AG08395 (cell line): ENCODE data around the gene ST3GAL5.
"Not testable (repeated sequence)": the region's sequence is repeated elsewhere in the genome, so short reads cannot be mapped to it uniquely, and the experiment has no call there.

Experiments used
- DNase-seq: peaks from one replicate; pipeline ENCODE4 v3.0.0; 2012; ENCODE audit warnings: mixed read lengths, low spot score

Gene ST3GAL5

GRCh38 chr2:85917887-85918795 lies 29.4 kb upstream of the ST3GAL5 start:
- no peak for DNase-seq

DNA sequence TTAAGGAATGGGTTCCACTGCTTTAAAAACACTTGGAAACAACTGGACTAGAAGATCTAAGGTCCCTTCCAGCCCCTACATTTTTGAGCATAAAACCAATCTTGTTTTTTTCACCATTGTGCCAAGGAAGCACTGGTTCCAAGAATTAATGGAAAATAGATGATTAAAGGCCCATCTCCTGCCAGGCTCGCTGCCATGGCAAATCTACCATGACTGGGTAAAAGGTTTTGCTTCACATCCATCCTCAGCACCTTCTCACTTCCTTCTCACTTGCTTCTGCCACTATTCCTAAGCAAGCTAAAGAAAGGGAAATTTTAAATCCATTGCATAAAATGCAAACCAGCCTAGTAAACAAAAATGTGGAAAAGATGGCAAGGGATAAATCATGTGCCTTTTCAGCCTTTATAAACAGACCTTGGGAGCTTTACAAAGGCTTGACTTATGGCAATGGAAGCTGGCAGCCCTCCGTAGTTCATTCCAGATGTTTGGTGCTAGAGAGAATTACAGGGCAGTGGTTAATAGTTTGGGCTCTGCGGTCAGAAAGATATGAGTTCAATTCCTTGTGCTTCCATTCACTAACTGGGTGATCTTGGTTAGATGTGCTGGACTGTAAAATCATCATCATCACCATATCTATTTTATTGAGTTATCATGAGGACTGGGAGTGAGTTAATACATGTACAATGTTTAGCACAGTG lies 27.0 kb upstream of the ST3GAL5 start:
- peak; percentile 48 for DNase-seq

DNA sequence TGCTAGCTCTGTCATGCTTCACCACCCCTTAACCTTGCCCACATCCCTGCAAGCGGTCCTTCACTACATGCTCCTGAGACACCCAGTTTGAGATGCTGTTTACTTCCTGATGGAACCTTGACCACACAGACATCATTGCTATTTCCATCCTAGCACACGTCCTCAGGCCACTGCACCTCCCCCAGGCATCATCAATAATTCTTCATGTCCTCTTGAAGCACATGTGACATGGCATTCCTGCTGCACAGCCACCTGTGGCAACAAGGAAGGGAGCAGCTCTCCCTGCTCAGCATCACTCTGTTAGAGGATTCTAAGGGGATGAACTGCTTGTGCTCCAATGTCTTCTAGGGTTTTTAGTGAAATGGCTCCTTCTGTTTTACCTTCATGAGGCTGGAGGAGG lies 26.1 kb upstream of the ST3GAL5 start:
- no peak for DNase-seq

- DNase-seq, result peak; percentile 70
Observed at GRCh38 chr2:85913884-85914881, 25.4 kb upstream of the ST3GAL5 start.

- DNase-seq, result peak; percentile 65
Observed at GRCh38 chr2:85911814-85912692, 23.3 kb upstream of the ST3GAL5 start.

DNA sequence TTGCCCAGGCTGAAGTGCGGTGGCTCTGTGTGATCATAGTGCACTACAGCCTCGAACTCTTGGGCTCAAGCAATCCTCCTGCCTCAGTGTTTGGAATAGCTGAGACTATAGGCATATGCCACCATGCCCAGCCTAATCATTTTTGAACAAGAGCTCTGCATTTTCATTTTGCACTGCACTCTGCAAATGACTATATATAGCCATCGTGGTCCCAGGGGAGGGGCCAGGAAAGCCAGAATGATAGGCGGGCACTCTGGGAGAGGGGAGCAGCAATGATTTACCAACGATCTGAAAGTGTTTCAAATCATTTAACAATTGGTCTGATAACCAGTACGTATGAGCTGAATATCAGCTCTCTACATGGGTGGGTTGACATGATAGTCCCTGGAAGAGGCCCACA lies 22.3 kb upstream of the ST3GAL5 start:
- no peak for DNase-seq

GRCh38 chr2:85909005-85909404 lies 20.2 kb upstream of the ST3GAL5 start:
- no peak for DNase-seq

- DNase-seq, result no peak
Observed at GRCh38 chr2:85908506-85908905, 19.7 kb upstream of the ST3GAL5 start.

DNA sequence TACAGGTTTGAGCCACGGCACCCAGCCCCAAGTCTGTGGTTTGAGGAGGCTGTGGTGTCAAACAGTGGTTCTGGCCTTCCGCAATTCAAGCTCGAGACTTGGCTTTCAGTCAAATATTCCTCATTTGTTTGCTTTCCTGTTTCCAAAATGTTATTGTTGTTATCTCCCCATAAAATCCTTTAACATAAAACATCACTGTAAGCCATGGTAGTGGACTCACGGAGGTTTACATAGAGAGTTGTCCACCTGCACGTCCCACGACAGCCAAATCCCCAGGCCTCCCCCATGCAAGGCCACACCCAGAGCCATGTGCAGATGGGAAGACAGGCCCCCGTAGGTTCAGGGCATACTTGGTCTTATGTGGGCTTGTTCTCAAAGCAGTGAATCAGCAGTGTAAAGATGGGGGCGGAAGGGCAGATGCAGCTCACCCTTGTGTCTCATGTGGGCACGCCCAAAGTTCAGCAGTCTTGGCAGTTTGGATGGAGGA lies 18.9 kb upstream of the ST3GAL5 start:
- no peak for DNase-seq

- DNase-seq, result no peak
Observed at GRCh38 chr2:85906748-85907147, 18.0 kb upstream of the ST3GAL5 start.

- no peak for DNase-seq
Observed at GRCh38 chr2:85905891-85906290, 17.1 kb upstream of the ST3GAL5 start.

DNA sequence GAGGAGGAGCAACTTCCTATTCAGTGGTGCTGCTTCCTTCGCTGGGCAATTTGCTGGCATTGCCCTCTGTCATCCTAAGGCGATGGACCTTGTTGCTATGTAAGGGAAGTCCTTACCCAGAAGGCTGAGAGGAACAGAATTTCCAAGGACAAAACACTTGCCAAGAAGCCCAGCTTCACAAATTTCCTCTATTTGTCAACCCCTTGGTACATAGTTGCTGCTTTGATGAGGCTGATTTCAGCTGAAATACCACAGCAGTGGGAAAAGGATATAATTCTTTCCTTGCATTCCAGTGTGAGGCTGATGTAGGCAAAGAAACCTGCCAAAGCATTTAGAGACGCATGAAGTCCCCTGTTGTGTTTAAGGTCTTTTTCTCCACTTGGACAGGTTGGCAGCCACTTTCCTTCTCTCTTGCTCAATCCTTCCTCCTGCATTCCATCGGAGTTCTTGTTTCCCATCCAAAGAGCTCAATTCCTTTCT lies 16.4 kb upstream of the ST3GAL5 start:
- peak; percentile 50 for DNase-seq

DNA sequence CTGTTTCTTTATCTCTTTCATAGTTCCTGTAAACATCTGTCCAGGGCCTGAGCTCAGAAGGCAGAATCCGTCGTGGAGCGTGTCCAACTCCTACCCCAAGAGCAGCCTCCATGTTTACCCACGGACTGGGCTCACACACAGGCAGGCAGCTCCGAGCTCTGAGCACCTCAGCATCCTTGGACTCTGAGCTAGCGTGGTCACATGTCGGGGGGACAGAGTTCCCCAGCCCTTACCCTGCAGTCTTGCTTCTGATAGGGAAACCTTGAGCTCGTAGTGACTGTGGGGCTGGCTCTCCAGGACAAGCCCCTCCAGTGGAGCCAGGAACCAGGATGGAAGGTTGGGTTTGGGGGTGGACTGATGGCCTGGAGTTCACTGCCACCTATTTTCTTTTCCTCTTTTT lies 15.1 kb upstream of the ST3GAL5 start:
- DNase-seq, result no peak

DNA sequence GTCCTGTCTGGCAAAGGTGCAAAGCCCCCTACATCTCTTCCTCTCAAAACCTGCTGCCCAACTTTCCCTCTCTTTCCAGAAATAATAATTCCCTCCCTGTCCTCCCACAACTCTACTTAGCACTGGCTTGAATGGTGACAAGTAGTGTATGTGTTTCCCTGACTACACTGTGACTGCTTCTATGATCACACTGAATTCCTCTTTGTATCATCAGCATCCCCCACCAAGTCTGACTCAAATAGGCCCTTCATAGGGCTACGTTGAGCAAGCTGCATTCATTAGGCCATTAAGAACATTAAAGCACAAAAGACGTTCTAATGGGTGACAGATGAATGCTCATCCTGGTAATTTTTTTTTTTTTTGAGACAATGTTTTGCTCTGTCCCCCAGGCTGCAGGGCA lies 13.7 kb upstream of the ST3GAL5 start:
- DNase-seq, result peak; percentile 76

DNA sequence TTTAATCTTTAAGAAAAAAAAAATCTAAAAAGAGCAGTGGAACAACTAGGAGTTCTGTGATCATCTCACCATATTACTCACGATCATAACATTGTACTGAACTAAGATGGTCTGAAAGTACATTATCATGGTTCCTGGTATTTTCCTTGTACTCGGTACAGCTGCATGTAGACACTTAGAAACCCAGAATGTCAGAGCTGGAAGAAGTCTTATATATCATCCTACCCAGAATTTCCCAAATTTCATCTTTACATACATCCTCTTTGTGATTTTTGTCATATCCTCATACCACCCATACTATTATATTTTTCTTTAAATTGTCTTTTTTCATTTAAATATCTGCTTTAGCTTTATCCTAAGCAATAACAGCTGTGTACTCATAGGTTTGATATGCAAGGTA lies 12.4 kb upstream of the ST3GAL5 start:
- DNase-seq, result no peak

DNA sequence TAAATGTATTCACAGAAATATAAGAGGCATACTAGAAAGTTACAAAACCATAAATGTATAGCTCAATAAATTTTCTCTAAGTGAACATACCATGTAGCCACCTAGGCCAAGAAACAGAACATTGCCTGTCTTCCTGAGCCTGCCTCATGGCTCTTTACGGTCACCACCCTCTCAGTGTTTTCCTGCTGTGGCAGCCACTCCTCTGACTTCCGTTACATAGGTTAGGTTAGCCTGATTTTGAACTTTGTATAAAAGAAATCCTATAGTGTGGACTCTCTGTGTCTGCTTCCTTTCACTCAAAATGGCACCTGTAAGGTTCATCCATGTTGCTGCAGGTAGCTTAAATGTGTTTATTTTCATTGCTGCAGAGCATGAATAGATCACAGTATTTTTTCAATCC lies 11.6 kb upstream of the ST3GAL5 start:
- no peak for DNase-seq

DNA sequence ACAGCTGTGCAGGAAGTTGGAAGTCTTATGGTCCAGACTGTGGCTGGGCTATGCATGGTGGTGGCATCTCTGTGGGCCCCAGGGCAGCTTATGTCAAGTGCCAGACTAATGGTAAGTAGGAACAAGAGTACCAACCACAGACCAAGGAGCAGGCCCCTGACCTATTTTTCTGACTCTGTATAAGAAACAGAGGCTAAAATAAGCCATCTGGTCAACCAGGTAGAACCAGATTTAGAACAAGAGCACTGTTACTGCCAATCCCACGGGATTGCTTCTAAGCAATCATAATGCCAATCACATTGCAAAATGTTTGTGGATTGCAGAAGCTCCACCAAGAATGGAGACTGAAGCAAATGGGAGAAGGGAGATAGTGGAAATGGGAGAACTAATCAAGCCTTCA lies 11.1 kb upstream of the ST3GAL5 start:
- DNase-seq, result no peak

- DNase-seq, result no peak
Observed at GRCh38 chr2:85899284-85899683, 10.5 kb upstream of the ST3GAL5 start.

DNA sequence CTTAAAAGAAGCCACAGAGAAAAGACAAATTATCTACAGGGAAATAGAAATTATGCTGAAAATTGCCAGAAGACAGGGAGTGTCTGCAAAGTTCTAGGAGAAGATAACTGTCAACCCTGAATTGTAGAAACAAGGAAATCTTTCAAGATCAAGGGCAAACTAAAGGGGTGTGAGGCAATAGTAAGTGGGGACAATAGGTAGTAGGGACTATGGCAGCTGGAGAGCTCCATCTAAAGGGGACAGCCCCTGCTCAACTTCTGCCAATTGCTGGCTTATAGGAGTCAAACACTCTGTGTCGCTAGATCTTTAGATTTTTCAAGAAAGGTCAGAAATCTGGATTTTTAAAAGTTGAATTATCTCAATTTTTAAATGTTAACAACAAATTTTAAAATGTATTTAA lies 10.1 kb upstream of the ST3GAL5 start:
- no peak for DNase-seq

DNA sequence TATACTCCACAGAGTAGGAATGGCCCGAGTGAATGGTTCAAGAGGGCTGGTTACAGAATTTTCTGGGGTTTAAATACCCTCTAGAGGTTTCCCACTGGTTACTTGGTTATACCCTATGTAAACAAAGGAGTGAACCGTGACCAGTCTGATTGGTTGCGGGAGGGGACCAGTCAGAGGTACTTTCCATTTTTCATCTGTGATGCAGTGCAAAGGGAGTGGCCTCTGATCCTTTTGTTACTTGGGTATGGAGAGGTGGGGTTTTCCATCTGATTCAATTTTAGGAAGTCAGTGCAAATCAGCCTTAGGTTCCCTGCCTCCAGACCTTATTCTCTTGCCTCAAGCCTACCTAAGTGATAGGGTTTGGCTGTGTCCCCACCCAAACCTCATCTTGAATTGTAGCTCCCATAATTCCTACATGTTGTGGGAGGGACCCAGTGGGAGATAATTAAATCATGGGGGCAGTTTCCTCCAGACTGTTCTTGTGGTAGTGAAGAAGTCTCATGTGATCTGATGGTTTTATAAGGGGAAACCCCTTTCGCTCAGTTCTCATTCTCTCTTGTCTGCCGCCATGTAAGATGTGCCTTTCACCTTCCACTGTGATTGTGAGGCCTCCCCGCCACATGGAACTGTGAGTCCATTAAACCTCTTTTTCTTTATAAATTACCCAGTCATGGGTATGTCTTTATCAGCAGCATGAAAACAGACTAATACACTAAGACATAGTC lies 5.9 kb upstream of the ST3GAL5 start:
- DNase-seq, result not testable (repeated sequence)
